HG03103 (cell line): ENCODE measurements around the gene SLC16A2.
"Not testable (repeated sequence)": the region's sequence is repeated elsewhere in the genome, so short reads cannot be mapped to it uniquely, and the experiment has no call there.

Experiments used
- ATAC-seq: cut with Tn5 transposase; IDR thresholded peaks from one replicate; pipeline ENCODE4 v1.9.1; 2021; ENCODE audit warnings: low read depth; ENCODE audit not compliant: unreplicated experiment

The SLC16A2 gene

DNA sequence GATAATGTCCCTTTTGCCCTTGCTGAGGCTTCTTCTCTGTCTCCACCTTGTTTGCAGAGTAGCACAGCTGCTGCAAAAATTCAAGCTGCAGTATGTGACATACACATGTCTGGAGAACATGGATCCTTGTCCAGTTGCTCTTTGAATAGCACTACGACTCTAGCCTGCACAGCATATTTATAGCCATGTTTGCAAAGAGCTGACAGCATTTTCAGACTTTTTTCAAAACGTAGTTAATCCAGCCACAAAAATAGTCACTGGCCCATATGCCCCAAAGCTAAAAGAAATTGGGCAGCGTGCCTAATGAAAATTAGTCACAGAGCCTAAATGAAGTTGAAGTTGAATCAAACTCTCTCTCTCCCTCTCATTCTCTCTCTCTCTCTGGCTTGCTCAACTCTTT is 17.5 kb downstream of the SLC16A2 start:
- ATAC-seq: no peak

DNA sequence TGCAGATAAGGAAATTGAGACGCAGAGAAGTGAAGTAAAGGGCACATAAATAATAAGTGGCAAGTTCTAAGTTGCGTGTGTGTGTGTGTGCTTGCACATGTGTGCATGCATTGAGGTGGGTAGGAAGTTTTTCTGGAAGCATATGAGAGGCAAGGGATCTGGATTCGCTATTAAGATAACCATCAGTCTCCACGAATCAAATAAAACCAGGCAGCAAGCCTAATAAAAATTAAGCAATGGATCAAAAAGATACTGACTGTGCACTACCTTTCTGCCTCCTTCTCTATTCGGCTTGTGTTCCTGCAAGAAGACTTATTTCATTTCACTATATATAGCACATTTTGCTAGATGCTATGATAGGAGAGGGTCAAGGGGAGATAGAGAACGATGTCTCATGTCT is 23.8 kb downstream of the SLC16A2 start:
- ATAC-seq: no peak

DNA sequence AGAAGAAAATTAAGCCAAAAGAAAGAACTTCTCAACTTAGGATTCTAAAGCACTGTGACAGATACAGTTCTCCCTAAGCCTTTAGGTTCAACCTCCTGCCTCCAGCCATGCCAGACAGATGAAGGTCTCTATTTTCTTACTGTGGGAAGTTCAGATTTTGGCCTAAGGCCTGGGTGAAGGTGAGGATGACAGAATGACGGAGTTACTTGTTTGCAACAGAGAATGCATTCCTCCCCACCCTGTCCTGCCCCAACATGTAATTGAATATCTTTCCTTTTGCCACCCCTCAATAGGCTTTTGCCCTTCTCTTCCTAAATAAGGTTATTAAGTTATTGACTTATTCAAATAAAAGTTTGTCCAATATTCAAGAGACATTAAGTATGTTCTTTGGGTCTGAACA is 25.6 kb downstream of the SLC16A2 start:
- no peak for ATAC-seq

DNA sequence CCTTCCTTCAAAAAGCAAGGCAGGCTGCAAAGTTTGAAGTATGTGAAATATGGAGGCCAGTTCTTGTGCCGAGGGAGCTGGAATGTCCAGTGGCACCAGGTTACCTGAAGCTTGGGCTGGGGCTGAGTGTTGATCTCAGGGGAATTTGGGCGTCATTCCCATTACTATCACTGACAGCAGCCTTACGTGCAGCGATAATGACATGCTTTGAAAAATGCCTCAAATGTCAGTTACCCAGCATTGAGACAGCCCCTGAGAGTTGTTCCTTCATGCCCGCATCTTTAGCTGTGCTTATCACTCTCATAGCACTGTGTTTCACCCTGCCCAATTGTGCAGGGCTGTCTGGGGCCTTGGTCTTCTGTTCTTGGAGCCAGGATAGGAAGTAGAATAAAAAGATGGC is 27.4 kb downstream of the SLC16A2 start:
- no peak for ATAC-seq

DNA sequence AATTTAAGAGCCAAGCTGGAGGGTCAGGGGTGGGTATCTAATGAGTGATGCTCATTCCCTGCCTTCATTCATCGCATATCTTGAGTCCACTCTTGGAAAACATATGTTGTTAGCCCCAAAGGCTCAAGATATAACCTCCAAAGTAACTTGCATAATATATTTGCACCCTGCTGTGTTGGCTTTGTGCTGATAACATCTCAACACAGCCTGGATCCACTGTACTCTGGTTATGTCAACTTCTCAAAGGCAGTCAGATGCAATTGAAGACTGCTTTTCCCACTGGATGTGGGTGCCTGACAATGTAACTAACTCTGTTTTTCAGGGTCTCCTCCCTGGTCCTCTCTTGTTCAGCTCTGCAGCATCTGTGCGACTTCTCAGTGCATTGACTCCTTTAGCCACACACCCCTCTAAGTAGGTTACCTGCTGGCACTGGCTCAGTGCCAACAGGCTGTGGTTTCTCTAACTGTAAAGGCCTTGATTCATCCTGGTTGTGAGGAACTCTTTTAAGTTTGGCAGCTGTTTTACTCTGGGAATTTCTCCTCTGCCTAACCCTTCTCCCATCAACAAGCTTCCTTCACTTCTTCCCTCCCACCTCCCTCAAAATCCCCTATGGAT is 28.1 kb downstream of the SLC16A2 start:
- no peak for ATAC-seq

DNA sequence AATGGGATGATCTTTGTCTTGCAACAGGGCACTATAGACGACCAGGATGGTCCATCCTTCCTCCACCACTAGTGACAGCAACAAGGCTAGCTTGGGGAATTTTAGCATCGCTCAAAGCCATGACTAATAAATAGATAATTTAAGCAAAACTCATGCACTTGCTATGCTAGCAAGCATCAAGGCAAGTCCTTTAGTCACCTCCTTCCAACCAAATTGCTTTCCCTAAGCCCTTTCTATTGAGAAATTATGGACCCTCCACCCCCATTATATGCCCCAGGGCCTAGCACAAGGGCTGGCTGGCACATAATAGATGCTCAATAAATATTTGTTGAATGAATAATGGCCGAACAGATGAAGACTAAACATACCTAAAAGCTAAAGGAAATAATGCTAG is 28.6 kb downstream of the SLC16A2 start:
- no peak for ATAC-seq

DNA sequence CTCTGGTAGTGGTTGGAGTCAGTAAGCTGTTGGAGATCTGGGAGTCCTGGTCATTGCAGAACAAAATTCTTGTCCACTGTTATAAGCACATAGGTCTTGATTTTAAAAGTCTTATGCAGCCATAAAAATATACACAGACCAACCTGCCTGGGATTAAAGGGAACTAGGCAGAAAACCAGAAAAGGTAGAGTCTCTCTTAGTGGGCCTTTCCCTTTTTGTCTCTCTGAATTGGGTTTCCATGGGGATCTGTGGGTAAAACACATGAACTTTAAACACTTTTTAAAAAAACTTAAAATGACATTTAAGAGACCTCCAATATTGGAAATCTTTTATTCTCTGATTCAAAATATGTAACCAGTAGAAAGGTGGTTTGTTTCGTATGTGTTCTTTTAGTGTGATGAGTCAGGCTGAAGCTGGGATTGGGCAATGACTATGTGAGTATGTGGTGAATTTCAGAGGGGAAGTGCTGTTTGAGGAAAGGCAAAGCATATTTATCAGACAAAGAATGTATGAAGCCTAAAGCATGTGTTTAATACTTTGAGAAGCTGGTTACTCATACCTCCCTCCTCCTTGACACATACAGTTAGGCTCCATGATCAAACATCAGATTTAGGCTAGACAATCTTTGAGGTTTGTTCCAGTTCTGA is 29.6 kb downstream of the SLC16A2 start:
- ATAC-seq: no peak

DNA sequence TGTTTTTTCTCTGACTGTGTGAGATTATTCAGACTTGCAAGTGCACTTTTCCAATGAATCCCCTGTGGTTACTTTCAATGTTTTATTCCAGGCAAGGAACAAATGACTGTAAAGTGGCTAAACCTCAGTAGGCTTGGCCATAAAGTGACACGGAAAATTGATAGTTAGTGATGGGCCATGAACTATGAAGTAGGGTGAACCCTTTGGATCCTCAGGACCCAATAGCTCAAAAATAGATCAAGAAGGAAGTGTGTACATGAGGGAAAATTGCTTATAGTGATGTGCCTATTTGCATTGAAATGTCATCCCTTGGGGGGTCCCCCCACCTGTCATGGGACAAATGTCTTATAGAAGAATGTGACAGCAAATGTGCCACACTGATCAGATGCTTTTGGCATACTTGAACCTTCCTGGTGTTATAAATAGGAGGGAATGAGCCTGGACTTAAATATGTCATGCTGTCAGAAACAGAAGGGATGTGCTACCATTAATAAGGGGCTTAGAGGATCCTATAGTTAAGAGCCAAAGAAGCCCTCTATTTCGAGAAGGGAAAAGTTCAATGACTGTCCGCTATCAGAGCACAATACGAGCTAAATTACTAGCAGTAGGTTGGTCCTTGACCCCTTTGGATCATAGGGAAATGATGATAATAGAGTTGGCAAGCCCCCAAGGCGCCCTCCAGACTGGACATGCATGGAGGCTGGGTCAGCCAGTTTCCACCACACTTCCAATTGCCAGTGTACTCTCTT is 30.3 kb downstream of the SLC16A2 start:
- ATAC-seq: no peak

DNA sequence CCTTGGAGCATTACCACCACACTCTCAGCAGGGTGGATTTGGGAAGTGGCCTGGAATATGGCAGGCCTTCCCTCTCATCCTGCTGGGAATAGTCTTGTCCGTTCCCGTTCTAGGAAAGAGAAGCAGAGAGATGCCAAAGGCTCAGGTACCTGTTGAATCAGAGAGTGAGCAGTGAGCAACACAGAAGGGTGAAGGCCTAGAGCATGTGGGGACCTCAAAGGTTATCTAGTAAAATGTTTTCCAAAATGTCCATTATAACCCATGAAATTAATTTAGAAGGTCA is 30.8 kb downstream of the SLC16A2 start:
- ATAC-seq: no peak

DNA sequence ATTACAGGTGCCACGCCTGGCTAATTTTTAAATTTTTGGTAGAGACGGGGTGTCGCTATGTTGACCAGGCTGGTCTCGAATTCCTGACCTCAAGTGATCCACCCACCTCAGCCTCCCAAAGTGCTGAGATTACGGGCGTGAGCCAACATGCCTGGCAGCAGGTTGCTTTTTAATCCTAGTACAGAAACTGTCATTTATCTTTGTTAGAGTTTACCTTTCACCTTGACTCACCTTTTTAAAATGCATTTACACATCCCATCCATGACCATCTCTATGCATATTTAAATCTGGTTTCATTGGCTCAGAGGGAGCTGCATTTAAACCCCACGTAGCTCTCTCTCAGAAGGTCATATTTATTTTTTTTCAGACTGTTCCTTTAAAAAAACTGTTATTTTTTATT is 31.9 kb downstream of the SLC16A2 start:
- ATAC-seq: no peak

DNA sequence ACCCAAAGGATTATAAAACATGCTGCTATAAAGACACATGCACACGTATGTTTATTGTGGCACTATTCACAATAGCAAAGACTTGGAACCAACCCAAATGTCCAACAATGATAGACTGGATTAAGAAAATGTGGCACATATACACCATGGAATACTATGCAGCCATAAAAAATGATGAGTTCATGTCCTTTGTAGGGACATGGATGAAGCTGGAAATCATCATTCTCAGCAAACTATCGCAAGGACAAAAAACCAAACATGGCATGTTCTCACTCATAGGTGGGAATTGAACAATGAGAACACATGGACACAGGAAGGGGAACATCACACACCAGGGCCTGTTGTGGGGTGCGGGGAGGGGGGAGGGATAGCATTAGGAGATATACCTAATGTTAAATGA is 32.9 kb downstream of the SLC16A2 start:
- not testable (repeated sequence) for ATAC-seq

DNA sequence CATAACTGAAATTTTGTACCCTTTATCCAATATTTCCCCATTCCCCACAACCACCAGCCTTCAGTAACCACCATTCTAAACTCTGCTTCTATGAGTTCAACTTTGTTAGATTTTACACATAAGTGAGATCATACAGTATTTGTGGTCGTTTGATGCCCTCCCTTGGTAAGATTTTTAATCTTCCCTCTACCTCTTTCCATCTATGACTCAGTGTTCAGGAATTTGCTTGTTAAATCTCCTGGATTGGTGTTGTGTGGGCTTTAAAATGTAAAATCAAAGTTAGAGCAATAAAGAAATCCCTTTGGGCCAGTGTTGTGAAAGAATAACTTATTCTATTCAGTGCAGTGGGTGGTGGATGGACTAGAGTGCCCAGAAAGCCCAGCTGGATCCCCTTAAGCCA is 37.4 kb downstream of the SLC16A2 start:
- ATAC-seq: no peak

DNA sequence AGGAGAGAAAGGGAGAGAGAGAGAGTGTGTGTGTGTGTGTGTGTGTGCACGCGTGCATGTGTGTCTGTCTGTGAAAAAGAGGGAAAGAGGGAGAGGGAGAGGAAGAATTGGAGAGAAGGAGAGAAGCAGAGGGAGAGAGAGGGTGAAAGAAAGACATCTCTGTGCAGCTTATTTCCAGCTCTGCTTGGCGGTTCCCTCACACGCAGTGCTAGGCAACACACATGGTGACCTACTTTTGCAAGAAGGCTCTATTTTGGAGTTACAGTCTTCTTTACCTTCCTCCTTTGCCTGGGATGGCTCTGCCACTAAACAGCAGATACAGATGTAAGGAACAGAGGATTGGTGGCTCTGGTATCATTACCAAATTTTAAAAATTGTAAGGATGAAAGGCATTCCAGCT is 40.1 kb downstream of the SLC16A2 start:
- no peak for ATAC-seq

DNA sequence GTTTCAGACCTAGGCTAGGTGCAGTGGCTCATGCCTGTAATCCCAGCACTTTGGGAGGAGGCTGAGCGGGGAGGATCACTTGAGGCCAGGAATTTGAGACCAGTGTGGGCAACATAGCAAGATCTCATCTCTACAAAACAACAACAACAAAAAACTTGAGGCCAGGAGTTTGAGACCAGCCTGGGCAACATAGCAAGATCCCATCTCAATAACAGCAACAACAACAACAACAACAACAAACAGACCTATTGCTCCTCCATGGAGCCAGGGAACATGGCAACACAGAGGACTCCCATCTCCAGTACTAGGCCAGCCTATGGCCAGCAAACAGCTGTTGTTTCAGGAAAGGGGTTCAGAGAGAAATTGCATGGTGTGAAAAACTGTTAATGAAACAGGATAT is 43.4 kb downstream of the SLC16A2 start:
- no peak for ATAC-seq

DNA sequence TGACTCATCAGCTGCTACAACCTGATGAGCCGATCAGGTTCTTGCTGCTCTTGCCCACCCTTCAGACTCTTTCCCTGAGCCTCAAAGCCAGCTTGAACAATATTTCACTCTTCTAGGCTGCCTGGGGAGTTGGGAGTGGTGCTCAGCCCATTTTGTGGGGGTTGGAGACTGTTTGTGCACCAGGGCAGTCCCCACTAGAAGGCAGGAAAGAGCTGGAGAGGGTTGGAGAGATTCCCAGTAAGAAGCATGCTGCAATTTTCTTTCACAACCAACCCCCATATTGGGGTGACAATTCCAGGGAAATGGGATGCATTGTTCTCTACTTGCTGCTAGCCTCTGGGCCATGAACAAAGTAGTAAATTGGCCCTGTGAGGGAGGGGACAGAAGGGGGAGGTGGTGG is 44.1 kb downstream of the SLC16A2 start:
- no peak for ATAC-seq

DNA sequence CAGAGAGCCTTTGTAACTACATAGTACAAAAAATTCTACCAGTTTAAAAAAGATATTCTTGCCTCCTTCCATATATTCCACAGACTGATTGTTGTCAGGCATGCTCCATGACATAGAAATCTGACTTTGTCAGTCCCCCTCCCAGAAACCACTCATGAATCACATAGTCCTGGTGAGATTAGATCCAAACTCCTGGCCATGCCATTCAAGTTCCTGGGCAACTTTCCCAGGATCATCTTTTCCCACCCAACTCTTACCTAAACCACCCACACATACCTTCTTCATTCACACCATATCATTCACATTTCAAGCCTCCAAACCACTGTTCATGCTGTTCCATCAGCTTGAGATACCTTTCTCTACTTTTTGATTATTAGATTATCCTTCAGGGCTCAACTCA is 46.4 kb downstream of the SLC16A2 start:
- no peak for ATAC-seq

DNA sequence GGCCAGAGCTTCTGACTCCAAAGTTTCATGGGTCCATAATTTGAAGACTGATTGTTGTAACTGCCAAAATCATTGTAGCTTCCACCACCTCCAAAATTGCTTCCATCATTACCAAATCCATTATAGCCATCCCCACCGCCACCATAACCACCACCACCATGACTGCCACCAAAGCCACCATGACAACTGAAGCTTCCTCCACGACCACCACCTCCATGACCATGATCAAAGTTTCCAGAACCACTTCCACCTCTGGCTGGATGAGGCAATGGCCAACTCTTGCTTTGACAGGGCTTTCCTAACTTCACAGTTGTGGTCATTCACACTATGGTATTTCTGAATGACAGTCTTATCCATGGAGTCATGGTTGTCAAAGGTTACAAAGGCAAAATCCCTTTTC is 51.8 kb downstream of the SLC16A2 start:
- ATAC-seq: not testable (repeated sequence)

DNA sequence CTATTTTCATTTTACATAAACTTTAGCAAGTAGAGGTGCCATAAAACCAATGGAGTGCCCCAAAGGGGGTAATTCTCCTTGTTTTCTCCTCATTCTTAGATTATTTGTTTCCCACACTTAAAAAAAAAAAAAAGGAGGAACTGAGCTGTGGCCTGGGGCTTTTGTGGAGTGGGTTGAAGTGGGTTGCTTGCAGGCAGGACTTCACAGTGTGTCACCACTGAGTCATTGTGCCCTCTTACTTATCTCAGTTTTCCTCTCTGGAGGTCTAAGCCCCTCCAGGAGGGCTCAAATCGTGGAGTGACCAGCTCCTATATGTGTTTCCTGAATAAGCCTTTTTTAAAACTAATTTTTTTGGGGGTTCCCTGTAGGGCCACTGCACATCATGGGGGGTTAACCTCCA is 69.0 kb downstream of the SLC16A2 start:
- no peak for ATAC-seq

DNA sequence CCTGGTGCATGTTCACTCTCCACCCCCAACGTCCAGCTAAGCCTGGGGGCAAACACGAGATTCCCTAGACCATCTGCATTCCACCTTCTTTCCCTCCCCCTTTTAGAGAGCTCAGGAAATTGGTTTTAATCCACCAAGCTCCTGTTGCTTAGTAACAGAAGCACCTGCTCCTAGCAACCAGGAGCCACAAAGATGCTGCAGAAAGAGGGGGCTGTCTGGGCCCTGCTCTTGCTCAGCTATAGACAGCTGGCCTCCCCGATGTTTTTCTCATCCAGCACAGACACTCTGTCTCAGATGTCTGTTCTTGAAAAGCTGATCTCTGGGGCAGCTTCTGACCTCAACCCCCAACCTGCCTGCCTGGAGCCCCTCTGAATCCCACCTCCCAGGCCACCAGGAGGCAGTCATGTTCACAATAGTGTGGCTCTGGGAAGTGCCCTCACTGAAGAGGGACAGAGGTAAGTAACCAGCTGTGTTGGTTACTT is 71.5 kb downstream of the SLC16A2 start:
- ATAC-seq: no peak

DNA sequence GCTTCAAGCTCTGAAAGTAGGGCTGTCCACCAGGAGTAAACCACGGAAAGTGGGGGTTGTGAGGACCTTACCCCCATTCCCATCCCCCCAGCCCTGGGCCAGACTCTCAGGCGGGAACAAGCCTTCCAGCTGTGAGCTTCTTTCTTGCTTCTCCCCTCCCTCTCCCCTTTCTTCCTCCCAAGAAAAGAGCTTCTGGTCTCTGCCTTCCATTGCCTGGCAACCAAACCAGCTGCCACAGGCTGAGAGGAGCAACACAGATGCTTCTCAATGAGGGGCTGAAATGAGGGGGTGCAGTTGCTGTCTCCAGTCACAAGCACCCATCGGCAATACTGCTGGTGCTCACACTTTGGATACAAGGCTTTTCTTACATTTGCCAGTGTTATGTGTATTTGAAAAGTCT is 72.5 kb downstream of the SLC16A2 start:
- no peak for ATAC-seq

DNA sequence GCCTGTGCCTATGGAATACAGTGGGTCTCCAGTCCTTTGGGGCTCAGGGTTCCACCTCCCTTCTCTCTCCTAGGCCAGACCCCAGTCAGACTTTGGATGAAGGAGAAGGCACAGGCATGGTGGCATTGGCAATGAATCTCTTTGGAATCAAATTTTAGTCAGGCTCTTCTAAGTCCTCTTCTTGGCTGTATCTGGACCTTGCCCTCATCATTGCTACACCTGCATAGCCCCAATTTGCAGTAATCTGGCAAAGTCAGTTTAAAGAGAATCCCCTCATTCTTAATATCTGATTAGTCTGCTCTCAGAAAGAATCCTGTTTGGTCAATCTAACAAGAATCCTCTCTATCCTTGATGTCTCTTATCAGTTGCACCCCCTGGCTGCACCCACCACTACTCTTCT is 77.6 kb downstream of the SLC16A2 start:
- ATAC-seq: no peak

DNA sequence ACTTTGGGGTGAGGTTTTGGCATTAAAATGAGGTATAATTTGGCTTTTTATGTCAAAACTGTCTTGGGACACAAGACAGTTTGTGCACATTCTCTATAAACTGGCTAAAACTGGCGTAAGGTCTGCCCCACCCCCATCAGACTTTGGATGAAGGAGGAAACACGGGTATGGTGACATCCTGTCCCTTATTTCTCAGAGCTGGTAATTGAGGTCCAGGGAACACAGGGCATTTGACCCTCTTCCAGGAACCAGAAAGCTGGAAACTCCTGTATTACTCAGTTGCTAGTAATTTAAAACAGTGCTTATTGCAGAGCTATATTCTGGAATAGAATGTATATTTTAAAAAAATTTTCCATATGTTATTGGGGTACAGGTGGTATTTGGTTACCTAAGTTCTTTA is 78.8 kb downstream of the SLC16A2 start:
- no peak for ATAC-seq
